ENCODE results near the gene EIF2B4. TPM values are rescaled to one million over a fixed set of nuclear protein-coding genes. Genes with fewer than 3 reads are reported as not detected.

The EIF2B4 gene
- total and polyA plus RNA-seq, 9 of the 15 experiments (the other 6 are each of a cell fraction or from before 2014, with no cell fraction given), result 29.7 to 80.3 (median 58.9) TPM

DNA sequence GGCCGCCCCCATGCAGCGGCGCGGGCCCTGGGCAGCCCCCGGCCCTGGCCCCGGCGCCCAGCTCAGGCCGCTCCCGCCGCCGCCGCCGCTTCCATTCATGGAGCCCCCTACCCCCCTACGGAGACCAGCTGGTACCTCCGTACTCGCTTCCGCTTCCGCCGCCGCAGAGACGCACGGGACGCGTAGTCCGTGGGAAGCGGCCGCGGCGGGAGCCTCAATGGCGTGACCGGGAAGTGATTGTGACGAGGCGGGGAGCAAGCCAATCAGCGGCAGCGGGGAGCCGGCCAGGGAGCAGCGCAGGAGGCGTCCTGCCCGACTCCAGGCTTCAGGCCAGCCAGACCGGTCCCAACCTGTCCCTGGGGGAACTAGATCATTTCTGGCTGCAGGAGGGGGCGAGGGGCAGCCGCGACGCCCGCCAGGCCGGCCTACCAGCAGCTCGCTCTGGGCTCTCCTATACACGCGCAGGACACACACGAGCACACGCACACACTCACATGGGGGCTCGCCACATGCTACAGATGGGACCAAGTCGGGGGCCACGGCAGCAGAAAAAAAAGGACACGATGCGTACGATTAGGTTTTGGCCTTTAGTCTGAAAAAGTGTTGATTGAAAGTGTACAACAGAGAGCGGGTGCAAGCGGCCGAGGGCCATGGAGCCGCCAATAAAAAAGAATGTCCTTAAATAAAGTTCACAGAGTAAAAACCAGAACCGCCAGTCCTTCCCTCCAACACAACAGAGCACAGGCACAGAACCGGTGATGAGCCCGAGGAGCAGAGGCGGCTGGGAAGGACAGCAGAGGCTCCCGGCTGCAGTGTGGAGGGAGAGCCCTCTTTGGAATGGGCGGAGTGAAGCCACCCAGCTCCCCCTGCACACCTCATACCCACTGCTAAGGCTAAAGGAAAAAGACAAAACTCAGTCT, 10.7 kb upstream of the EIF2B4 start, which contains the start of gene ZNF513 (continued):
- 0 out of 4 replicates have a peak, but pooled peaks of 1 of the 2 experiments have one; percentile 17 for TF ChIP-seq ZMIZ1 (IDR thresholded peaks at IDR 0.05; ENCODE audit: low read depth in 2 of 2, low read length in 2 of 2)
- TF ChIP-seq RFX1 (IDR thresholded peaks at IDR 0.05), result no peak
- TF ChIP-seq CBX5 (IDR thresholded peaks at IDR 0.05; ENCODE audit: borderline replicate concordance, low read depth), result no peak
- peak; percentile 97 for TF ChIP-seq NR2C1 (IDR thresholded peaks at IDR 0.05)
- peak; percentile 98 for TF ChIP-seq NR2C1 (tag; IDR thresholded peaks at IDR 0.05)
- no peak for TF ChIP-seq CBFB (CRISPR knock-in tag; IDR thresholded peaks at IDR 0.05)
- TF ChIP-seq ZBTB33 (CRISPR knock-in tag; IDR thresholded peaks at IDR 0.05), result peak; percentile 97
- peak; percentile 82 for TF ChIP-seq POLR2H (tag; IDR thresholded peaks at IDR 0.05; ENCODE audit: low read depth)
- TF ChIP-seq ZNF589 (CRISPR knock-in tag; IDR thresholded peaks at IDR 0.05; ENCODE audit: low read depth), result peak; percentile 66; the same call in 1 of the 2 replicates
- TF ChIP-seq, protein P1, sequence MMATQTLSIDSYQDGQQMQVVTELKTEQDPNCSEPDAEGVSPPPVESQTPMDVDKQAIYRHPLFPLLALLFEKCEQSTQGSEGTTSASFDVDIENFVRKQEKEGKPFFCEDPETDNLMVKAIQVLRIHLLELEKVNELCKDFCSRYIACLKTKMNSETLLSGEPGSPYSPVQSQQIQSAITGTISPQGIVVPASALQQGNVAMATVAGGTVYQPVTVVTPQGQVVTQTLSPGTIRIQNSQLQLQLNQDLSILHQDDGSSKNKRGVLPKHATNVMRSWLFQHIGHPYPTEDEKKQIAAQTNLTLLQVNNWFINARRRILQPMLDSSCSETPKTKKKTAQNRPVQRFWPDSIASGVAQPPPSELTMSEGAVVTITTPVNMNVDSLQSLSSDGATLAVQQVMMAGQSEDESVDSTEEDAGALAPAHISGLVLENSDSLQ (IDR thresholded peaks at IDR 0.05), result peak; percentile 67
- 0 out of 2 replicates have a peak, but pooled peaks have one; percentile 33 for TF ChIP-seq SPI1 (IDR thresholded peaks at IDR 0.05; ENCODE audit: borderline replicate concordance, low read depth, low read length)
- TF ChIP-seq, protein P2, sequence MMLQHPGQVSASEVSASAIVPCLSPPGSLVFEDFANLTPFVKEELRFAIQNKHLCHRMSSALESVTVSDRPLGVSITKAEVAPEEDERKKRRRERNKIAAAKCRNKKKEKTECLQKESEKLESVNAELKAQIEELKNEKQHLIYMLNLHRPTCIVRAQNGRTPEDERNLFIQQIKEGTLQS (IDR thresholded peaks at IDR 0.05), result no peak
- TF ChIP-seq, protein P2 (CRISPR knock-in tag; conservative IDR thresholded peaks at IDR 0.05), result no peak
- peak; percentile 90; the same call in 1 of the 2 replicates for TF ChIP-seq TARDBP (IDR thresholded peaks at IDR 0.05)
- no peak for TF ChIP-seq ZC3H4 (CRISPR knock-in tag; IDR thresholded peaks at IDR 0.05; ENCODE audit: borderline replicate concordance)
- TF ChIP-seq KLF13 (tag; IDR thresholded peaks at IDR 0.05; ENCODE audit: borderline replicate concordance, low read depth), result 0 out of 2 replicates have a peak, but pooled peaks have one; percentile 23
- TF ChIP-seq BMI1 (IDR thresholded peaks at IDR 0.05; ENCODE audit: low read length), result no peak
- TF ChIP-seq KLF16 (IDR thresholded peaks at IDR 0.05), result peak; percentile 77
- TF ChIP-seq THRA (IDR thresholded peaks at IDR 0.05), result no peak

All from K562 (cell line).